ENCODE results near the gene XRCC4. TPM values are rescaled to one million over a fixed set of nuclear protein-coding genes. Genes with fewer than 3 reads are reported as not detected.

XRCC4 gene
- total RNA-seq, 2 donors from 2014 or later, result 10.6 to 17.3 TPM

DNA sequence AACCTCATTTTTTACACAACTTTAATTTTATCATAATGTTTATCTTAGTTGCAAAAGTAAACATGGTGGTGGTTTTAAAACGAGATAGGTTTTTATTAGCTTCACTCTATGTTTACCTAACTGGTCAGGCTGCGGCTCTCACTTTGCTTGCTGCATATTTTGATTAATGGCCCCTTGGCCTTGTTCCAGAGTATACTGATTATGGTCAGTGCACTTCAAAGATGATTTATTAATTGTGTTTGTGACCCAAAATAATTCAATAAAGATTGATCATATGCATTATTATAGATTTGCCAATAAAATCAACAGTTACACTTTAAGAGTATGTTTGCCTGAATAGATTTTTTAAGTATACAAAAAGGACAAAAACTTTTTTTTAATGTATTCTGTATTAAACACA lies 188.0 kb downstream of the XRCC4 start:
- Histone ChIP-seq H3K36me3 (ENCODE audit: control insufficient read depth, insufficient read depth, low read length) (no peaks in the 10 kb centered on the region), H3K27ac (ENCODE audit: low read depth, low read length) (no peak overlapping the region), H3K4me1 (ENCODE audit: control insufficient read depth, insufficient read depth, low read length) (no peaks in the 10 kb centered on the region), H3K4me3 (ENCODE audit: low read length) (no peak overlapping the region), H3K9ac (ENCODE audit: extremely low read depth, low read length, poor library complexity, severe bottlenecking) (no peak overlapping the region), H3K27me3 (ENCODE audit: control insufficient read depth, insufficient read depth, low read length, poor library complexity, severe bottlenecking) (no peaks in the 10 kb centered on the region), H3K9me3 (ENCODE audit: control insufficient read depth, low read length) (no peaks in the 10 kb centered on the region)
- Mint-ChIP-seq H3K4me1 (no peaks in the 10 kb centered on the region), H3K36me3 (ENCODE audit: low read depth) (no peaks in the 10 kb centered on the region), H3K9me3 (no peaks in the 10 kb centered on the region), H3K27ac (no peak overlapping the region), H3K4me3 (no peak overlapping the region), H3K27me3 (ENCODE audit: insufficient read depth) (no peaks in the 10 kb centered on the region)
- 93% methylated on average over 2 of the region's 2 CpGs; no CpG with 5 or more reads in 1 of the 2 experiments for WGBS, 2 experiments (ENCODE audit: insufficient coverage in 1 of 2, insufficient read length in 1 of 2)
- TF ChIP-seq, protein P1, sequence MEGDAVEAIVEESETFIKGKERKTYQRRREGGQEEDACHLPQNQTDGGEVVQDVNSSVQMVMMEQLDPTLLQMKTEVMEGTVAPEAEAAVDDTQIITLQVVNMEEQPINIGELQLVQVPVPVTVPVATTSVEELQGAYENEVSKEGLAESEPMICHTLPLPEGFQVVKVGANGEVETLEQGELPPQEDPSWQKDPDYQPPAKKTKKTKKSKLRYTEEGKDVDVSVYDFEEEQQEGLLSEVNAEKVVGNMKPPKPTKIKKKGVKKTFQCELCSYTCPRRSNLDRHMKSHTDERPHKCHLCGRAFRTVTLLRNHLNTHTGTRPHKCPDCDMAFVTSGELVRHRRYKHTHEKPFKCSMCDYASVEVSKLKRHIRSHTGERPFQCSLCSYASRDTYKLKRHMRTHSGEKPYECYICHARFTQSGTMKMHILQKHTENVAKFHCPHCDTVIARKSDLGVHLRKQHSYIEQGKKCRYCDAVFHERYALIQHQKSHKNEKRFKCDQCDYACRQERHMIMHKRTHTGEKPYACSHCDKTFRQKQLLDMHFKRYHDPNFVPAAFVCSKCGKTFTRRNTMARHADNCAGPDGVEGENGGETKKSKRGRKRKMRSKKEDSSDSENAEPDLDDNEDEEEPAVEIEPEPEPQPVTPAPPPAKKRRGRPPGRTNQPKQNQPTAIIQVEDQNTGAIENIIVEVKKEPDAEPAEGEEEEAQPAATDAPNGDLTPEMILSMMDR (conservative IDR thresholded peaks at IDR 0.05), result no peak
- DNase-seq, result no peak

GRCh38 chr5:83270311-83270710 lies 193.0 kb downstream of the XRCC4 start:
- Mint-ChIP-seq H3K9me3 (peaks cover 15% of the 10 kb centered on the region), H3K36me3 (ENCODE audit: low read depth) (peaks cover 2% of the 10 kb centered on the region), H3K4me1 (no peaks in the 10 kb centered on the region), H3K27ac (no peak overlapping the region), H3K27me3 (ENCODE audit: insufficient read depth) (no peaks in the 10 kb centered on the region), H3K4me3 (no peak overlapping the region)
- Histone ChIP-seq H3K4me3 (ENCODE audit: low read length) (no peak overlapping the region), H3K9ac (ENCODE audit: extremely low read depth, low read length, poor library complexity, severe bottlenecking) (no peak overlapping the region), H3K27me3 (ENCODE audit: control insufficient read depth, insufficient read depth, low read length, poor library complexity, severe bottlenecking) (no peaks in the 10 kb centered on the region), H3K9me3 (ENCODE audit: control insufficient read depth, low read length) (no peaks in the 10 kb centered on the region), H3K27ac (ENCODE audit: low read depth, low read length) (no peak overlapping the region), H3K36me3 (ENCODE audit: control insufficient read depth, insufficient read depth, low read length) (no peaks in the 10 kb centered on the region), H3K4me1 (ENCODE audit: control insufficient read depth, insufficient read depth, low read length) (no peaks in the 10 kb centered on the region)
- WGBS, 2 experiments (ENCODE audit: insufficient coverage in 1 of 2, insufficient read length in 1 of 2), result 100% methylated on average over 1 of the region's 1 CpG; no CpG with 5 or more reads in 1 of the 2 experiments
- TF ChIP-seq, protein P1 (conservative IDR thresholded peaks at IDR 0.05), result no peak
- DNase-seq, result no peak

DNA sequence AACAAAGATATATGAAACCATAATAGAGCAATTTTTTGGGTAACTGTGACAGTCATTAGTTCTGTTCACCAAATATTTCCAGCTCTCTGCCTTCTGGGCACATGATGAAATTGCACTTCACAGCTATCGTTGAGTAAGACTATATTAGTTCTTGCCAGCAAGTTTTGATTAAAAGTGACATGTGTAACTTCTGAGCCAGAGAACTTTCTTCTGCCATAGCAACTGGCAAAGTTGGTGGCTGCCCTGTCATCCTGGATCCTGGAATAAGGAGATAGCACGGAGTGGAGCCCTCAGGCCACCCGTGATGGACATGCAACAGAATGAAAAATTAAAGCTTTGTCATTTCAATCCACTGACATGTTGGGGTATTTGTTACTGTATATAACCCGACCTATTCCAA lies 199.8 kb downstream of the XRCC4 start:
- H3K27ac ChIP-seq (ENCODE audit: low read depth, low read length), result no peak overlapping the region
- no peak overlapping the region for H3K27ac Mint-ChIP-seq
- H3K4me1 ChIP-seq (ENCODE audit: control insufficient read depth, insufficient read depth, low read length), result no peaks in the 10 kb centered on the region
- H3K36me3 Mint-ChIP-seq (ENCODE audit: low read depth), result peaks cover 2% of the 10 kb centered on the region
- no peaks in the 10 kb centered on the region for H3K27me3 Mint-ChIP-seq (ENCODE audit: insufficient read depth)
- no peak overlapping the region for H3K4me3 ChIP-seq (ENCODE audit: low read length)
- WGBS, 2 experiments (ENCODE audit: insufficient coverage in 1 of 2, insufficient read length in 1 of 2), result 83 to 100% methylated on average over 1 to 4 of the region's 4 CpGs
- no peak overlapping the region for H3K4me3 Mint-ChIP-seq
- no peaks in the 10 kb centered on the region for H3K9me3 ChIP-seq (ENCODE audit: control insufficient read depth, low read length)
- H3K9me3 Mint-ChIP-seq, result peaks cover 15% of the 10 kb centered on the region
- no peaks in the 10 kb centered on the region for H3K27me3 ChIP-seq (ENCODE audit: control insufficient read depth, insufficient read depth, low read length, poor library complexity, severe bottlenecking)
- H3K36me3 ChIP-seq (ENCODE audit: control insufficient read depth, insufficient read depth, low read length), result no peaks in the 10 kb centered on the region
- no peak overlapping the region for H3K9ac ChIP-seq (ENCODE audit: extremely low read depth, low read length, poor library complexity, severe bottlenecking)
- TF ChIP-seq, protein P1 (conservative IDR thresholded peaks at IDR 0.05), result no peak
- H3K4me1 Mint-ChIP-seq, result peaks cover 5% of the 10 kb centered on the region
- DNase-seq, result no peak

Measured in endodermal cell (in vitro differentiated cells).